Panc1 (cell line): ENCODE data around the gene RAC2. TPM values are rescaled to one million over a fixed set of nuclear protein-coding genes. Genes with fewer than 3 reads are reported as not detected.

ENCODE experiments used
- ATAC-seq: fragments of 200-7000 bp; cut with Tn5 transposase; 2 replicates; pipeline ENCODE4 v1.9.1; 2020; ENCODE audit warnings: mild to moderate bottlenecking, moderate library complexity
- BruUV-seq: library from RNA; stranded (reverse); fragments of 400-500 nt; replicated peaks from 2 replicates; lab custom pipeline; 2021; lab: Mats Ljungman, UMichigan
- CTCF ChIA-PET: fragments of 300-600 bp; sonication (Branson Sonifier 250); formaldehyde crosslinking; loops from one replicate; lab custom pipeline; 2022; ENCODE audit warnings: antibody characterized with exemption; lab: Charles Lee
- POLR2A ChIA-PET: fragments of 300-600 bp; sonication (Branson Sonifier 250); formaldehyde crosslinking; loops from one replicate; lab custom pipeline; 2022; ENCODE audit warnings: antibody characterized with exemption; lab: Charles Lee
- DNase-seq: peaks from one replicate; pipeline ENCODE4 v3.0.0-alpha.2; 2010; ENCODE audit warnings: low read depth, low spot score
- H3K27ac ChIP-seq: 2 replicates; pipeline ENCODE4 v1.5.1; 2011; ENCODE audit warnings: mild to moderate bottlenecking, low read length, inconsistent platforms
- H3K27me3 ChIP-seq: fragments of 200-500 bp; sonication (Bioruptor generic); 2 replicates; pipeline ENCODE4 v1.6.0; 2014; ENCODE audit warnings: low read length, inconsistent platforms; ENCODE audit not compliant: control insufficient read depth, insufficient read depth
- H3K36me3 ChIP-seq: fragments of 200-500 bp; sonication (Bioruptor generic); 2 replicates; pipeline ENCODE4 v1.5.1; 2014; ENCODE audit warnings: inconsistent platforms, mild to moderate bottlenecking, low read length, moderate library complexity; ENCODE audit not compliant: control insufficient read depth, insufficient read depth
- H3K4me1 ChIP-seq: 2 replicates; pipeline ENCODE4 v1.5.1; 2011; ENCODE audit warnings: inconsistent platforms, mild to moderate bottlenecking, low read length, moderate library complexity; ENCODE audit not compliant: control insufficient read depth, insufficient read depth
- H3K4me3 ChIP-seq, 2 experiments: 2 replicates each; pipeline ENCODE4 v1.5.1; 2011 to 2012; ENCODE audit warnings: low read depth in 2 of 2, low read length in 2 of 2, mild to moderate bottlenecking in 2 of 2, inconsistent platforms in 1 of 2, moderate library complexity in 1 of 2
- H3K9me3 ChIP-seq: fragments of 200-500 bp; sonication (Bioruptor generic); 2 replicates; pipeline ENCODE4 v1.5.1; 2014; ENCODE audit warnings: low read depth, mild to moderate bottlenecking, inconsistent platforms, low read length, moderate library complexity; ENCODE audit not compliant: control insufficient read depth, insufficient read depth
- CTCF ChIP-seq: fragments of 450-650 bp; IDR thresholded peaks from 2 replicates; pipeline ENCODE4 v1.5.1; 2017; ENCODE audit warnings: mild to moderate bottlenecking
- POLR2AphosphoS5 ChIP-seq: IDR thresholded peaks from 2 replicates; pipeline ENCODE4 v1.6.1; 2012; ENCODE audit warnings: mild to moderate bottlenecking, low read depth, low read length, moderate library complexity
- REST ChIP-seq, 2 experiments: IDR thresholded peaks; 2 replicates each; pipeline ENCODE4 v1.6.1; 2011 to 2012; ENCODE audit warnings: low read depth in 2 of 2, control low read depth in 1 of 2, low read length in 1 of 2, mild to moderate bottlenecking in 1 of 2, moderate library complexity in 1 of 2; ENCODE audit not compliant: insufficient read depth in 1 of 2
- SIN3A ChIP-seq: IDR thresholded peaks from 2 replicates; pipeline ENCODE4 v1.6.1; 2012; ENCODE audit warnings: low read depth, mild to moderate bottlenecking, low read length, moderate library complexity, borderline replicate concordance; ENCODE audit not compliant: insufficient read depth
- TCF7L2 ChIP-seq: IDR thresholded peaks from 2 replicates; pipeline ENCODE4 v1.6.1; 2011; ENCODE audit warnings: mild to moderate bottlenecking, low read depth, low read length, inconsistent platforms
- in situ Hi-C: cut with HindIII; loops from 2 replicates; pipeline ENCODE4 v1.10.0; 2016; ENCODE audit warnings: low sequenced_read_pairs, low pct_unique_long_range_greater_than_20kb
- intact Hi-C: fragments of 100-400 bp; cut with micrococcal nuclease; formaldehyde crosslinking; loops from one replicate; pipeline ENCODE4 v1.10.0; 2022; ENCODE audit not compliant: unreplicated experiment
- total RNA-seq: library from RNA; stranded (reverse); gene quantifications from one replicate; pipeline ENCODE4 v1.2.1, GENCODE V29; 2021; ENCODE audit not compliant: unreplicated experiment

The RAC2 gene
- total RNA-seq, 1 experiment from 2014 or later: 1.5 TPM

GRCh38 chr22:37204045-37204655, 39.9 kb downstream of the RAC2 start:
- in situ Hi-C loops: no loop called here
- POLR2A ChIA-PET: no interaction called here
- Histone ChIP-seq H3K27me3 (no peaks in the 10 kb centered on the region), H3K4me3 (no peak overlapping the region), H3K27ac (no peak overlapping the region), H3K4me1 (peaks cover 6% of the 10 kb centered on the region), H3K9me3 (no peaks in the 10 kb centered on the region), H3K36me3 (no peaks in the 10 kb centered on the region)
- intact Hi-C loops: no loop called here
- DNase-seq: no peak
- BruUV-seq: no TSS peak
- no peak for ATAC-seq
- no peak for TF ChIP-seq POLR2AphosphoS5
- TF ChIP-seq SIN3A: no peak
- no peak for TF ChIP-seq REST (IDR thresholded peaks at IDR 0.05; ENCODE audit: insufficient read depth in 1 of 2, low read depth in 2 of 2, low read length in 1 of 2)
- TF ChIP-seq TCF7L2: no peak
- TF ChIP-seq CTCF: no peak
- CTCF ChIA-PET: no interaction called here

- ATAC-seq (no peak), DNase-seq (no peak)
- intact Hi-C loops: no loop called here
- Histone ChIP-seq H3K4me1 (peaks cover 6% of the 10 kb centered on the region), H3K27ac (no peak overlapping the region), H3K4me3 (no peak overlapping the region), H3K9me3 (no peaks in the 10 kb centered on the region), H3K36me3 (no peaks in the 10 kb centered on the region), H3K27me3 (no peaks in the 10 kb centered on the region)
- in situ Hi-C loops: no loop called here
- CTCF ChIA-PET: interaction anchor here (0.6 kb wide), 1 partner anchor 22 kb away, joined by 4 read pairs; no protein-coding TSS in a partner anchor
- TF ChIP-seq CTCF (no peak), REST (IDR thresholded peaks at IDR 0.05; ENCODE audit: insufficient read depth in 1 of 2, low read depth in 2 of 2, low read length in 1 of 2) (no peak), TCF7L2 (no peak), SIN3A (no peak), POLR2AphosphoS5 (no peak)
- POLR2A ChIA-PET: no interaction called here
- BruUV-seq: no TSS peak
Measured at GRCh38 chr22:37203354-37204044, 40.6 kb downstream of the RAC2 start.
